Left ventricle myocardium inferior (tissue), 1 donor: ENCODE results near the gene TNIK. TPM values are rescaled to one million over a fixed set of nuclear protein-coding genes. Genes with fewer than 3 reads are reported as not detected.
"Not testable (repeated sequence)": the region's sequence is repeated elsewhere in the genome, so short reads cannot be mapped to it uniquely, and the experiment has no call there.

Experiments used
- DNase-seq: peaks from one replicate; pipeline ENCODE4 v3.0.0-alpha.2; 2020
- H3K27ac ChIP-seq: fragments of 200-600 bp; replicated peaks from 2 replicates; pipeline ENCODE4 v1.8.0; 2021
- H3K27me3 ChIP-seq: fragments of 200-600 bp; 2 replicates; pipeline ENCODE4 v1.8.0; 2021; ENCODE audit warnings: low read depth
- H3K36me3 ChIP-seq: fragments of 200-600 bp; 2 replicates; pipeline ENCODE4 v1.8.0; 2021
- H3K4me1 ChIP-seq: fragments of 200-600 bp; 2 replicates; pipeline ENCODE4 v1.8.0; 2021
- H3K4me3 ChIP-seq: fragments of 200-600 bp; 2 replicates; pipeline ENCODE4 v1.8.0; 2021; ENCODE audit warnings: mild to moderate bottlenecking, moderate library complexity
- H3K9me3 ChIP-seq: fragments of 200-600 bp; replicated peaks from 2 replicates; pipeline ENCODE4 v1.8.0; 2021
- intact Hi-C: fragments of 100-400 bp; cut with micrococcal nuclease; formaldehyde crosslinking; loops from one replicate; pipeline ENCODE4 v1.11.0; 2022
- total RNA-seq: library from RNA; stranded (reverse); fragmentation: NEBNext Ultra II Directional; extraction: Animal tissue kit (Norgen Biotek cat#: 25700); gene quantifications from one replicate; pipeline ENCODE4 v1.2.1, GENCODE V29; 2021
- TF ChIP-seq, protein P1 (sequence below): fragments of 200-600 bp; IDR thresholded peaks from 2 replicates; pipeline ENCODE4 v1.8.0; 2021; ENCODE audit warnings: antibody characterized with exemption, mild to moderate bottlenecking, borderline replicate concordance
- donor health status: DM: no; HTN: yes; CAD: no; lungs with severe emphysema.

Gene TNIK
- total RNA-seq, 1 donor from 2014 or later, result 28.6 TPM

DNA sequence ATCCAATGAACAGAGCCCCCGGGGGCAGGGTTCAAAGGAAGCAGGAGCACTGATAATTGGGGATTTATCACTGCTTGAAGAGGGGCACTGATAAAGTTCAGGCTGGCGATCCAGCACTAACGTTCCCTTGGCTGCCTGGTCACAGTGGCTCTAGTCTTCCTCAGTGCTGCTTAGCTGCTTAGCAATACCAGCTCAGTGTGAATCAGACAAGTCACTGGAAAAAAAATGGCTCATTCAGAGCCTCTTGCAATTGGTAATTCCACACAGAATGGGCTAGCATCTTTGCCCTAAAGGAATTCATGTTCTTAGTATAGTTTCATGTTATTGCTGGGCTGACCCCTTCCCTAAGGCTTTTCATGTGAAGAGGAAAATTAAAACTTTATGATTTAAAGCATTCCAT lies 338.0 kb downstream of the TNIK start:
- no peak overlapping the region for H3K27ac ChIP-seq
- H3K9me3 ChIP-seq, result no peaks in the 10 kb centered on the region
- H3K27me3 ChIP-seq, result no peaks in the 10 kb centered on the region
- no peak for DNase-seq
- intact Hi-C loops, result no loop called here
- TF ChIP-seq, protein P1, sequence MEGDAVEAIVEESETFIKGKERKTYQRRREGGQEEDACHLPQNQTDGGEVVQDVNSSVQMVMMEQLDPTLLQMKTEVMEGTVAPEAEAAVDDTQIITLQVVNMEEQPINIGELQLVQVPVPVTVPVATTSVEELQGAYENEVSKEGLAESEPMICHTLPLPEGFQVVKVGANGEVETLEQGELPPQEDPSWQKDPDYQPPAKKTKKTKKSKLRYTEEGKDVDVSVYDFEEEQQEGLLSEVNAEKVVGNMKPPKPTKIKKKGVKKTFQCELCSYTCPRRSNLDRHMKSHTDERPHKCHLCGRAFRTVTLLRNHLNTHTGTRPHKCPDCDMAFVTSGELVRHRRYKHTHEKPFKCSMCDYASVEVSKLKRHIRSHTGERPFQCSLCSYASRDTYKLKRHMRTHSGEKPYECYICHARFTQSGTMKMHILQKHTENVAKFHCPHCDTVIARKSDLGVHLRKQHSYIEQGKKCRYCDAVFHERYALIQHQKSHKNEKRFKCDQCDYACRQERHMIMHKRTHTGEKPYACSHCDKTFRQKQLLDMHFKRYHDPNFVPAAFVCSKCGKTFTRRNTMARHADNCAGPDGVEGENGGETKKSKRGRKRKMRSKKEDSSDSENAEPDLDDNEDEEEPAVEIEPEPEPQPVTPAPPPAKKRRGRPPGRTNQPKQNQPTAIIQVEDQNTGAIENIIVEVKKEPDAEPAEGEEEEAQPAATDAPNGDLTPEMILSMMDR, result no peak
- no peak overlapping the region for H3K4me3 ChIP-seq
- peaks cover 48% of the 10 kb centered on the region for H3K36me3 ChIP-seq
- peaks cover 2% of the 10 kb centered on the region for H3K4me1 ChIP-seq

GRCh38 chr3:171121801-171122200 lies 338.4 kb downstream of the TNIK start:
- intact Hi-C loops, result no loop called here
- Histone ChIP-seq H3K4me1 (peaks cover 6% of the 10 kb centered on the region), H3K36me3 (peaks cover 48% of the 10 kb centered on the region), H3K4me3 (no peak overlapping the region), H3K27me3 (no peaks in the 10 kb centered on the region), H3K9me3 (no peaks in the 10 kb centered on the region), H3K27ac (no peak overlapping the region)
- TF ChIP-seq, protein P1, result no peak
- no peak for DNase-seq

- intact Hi-C loops, H3K27me3 ChIP-seq, H3K9me3 ChIP-seq, H3K4me3 ChIP-seq, DNase-seq, H3K27ac ChIP-seq: not testable (repeated sequence)
- peaks cover 21% of the 10 kb centered on the region for H3K4me1 ChIP-seq
- peaks cover 35% of the 10 kb centered on the region for H3K36me3 ChIP-seq
These were observed 340.8 kb downstream of the TNIK start for GRCh38 chr3:171119402-171119801.

DNA sequence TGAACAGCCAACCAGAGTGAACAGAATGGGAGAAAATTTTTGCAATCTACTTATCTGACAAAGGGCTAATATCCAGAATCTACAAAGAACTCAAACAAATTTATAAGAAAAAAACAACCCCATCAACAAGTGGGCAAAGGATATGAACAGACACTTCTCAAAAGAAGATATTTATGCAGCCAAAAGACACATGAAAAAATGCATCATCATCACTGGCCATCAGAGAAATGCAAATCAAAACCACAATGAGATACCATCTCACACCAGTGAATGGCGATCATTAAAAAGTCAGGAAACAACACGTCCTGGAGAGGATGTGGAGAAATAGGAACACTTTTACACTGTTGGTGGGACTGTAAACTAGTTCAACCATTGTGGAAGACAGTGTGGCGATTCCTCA lies 341.2 kb downstream of the TNIK start:
- intact Hi-C loops, H3K9me3 ChIP-seq, DNase-seq, H3K4me3 ChIP-seq, H3K27ac ChIP-seq, H3K27me3 ChIP-seq: not testable (repeated sequence)
- Histone ChIP-seq H3K4me1 (peaks cover 21% of the 10 kb centered on the region), H3K36me3 (peaks cover 35% of the 10 kb centered on the region)

DNA sequence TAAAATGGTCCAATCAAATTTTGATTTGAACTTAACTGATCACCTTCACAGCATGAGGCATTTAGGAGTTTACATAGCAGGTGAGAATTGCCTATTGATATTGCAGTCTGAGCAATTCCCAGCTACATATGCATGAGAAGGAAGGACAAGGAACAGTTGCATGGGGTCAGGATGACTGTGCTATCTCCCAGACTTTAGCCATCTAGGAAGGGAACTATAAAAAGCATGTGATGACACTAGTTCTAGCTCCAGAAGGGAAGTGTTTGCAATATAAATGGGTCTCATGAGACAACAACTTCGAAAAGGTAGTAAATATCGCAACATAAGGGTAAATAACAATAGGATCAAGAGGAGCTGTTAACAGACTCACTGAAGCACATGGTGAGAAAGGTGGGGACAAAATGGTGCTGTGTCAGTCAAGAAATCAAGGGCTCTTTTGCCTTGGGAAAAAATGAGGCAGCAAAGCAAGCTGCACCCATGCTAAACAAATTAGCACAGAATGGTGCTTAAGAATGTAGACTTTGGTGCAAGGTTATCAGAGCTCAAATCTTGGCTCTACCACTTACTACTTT lies 343.3 kb downstream of the TNIK start:
- no peak overlapping the region for H3K27ac ChIP-seq
- H3K36me3 ChIP-seq, result peaks cover 17% of the 10 kb centered on the region
- H3K4me1 ChIP-seq, result peaks cover 21% of the 10 kb centered on the region
- no peaks in the 10 kb centered on the region for H3K9me3 ChIP-seq
- intact Hi-C loops, result no loop called here
- no peak overlapping the region for H3K4me3 ChIP-seq
- TF ChIP-seq, protein P1, result no peak
- no peak for DNase-seq
- H3K27me3 ChIP-seq, result no peaks in the 10 kb centered on the region

DNA sequence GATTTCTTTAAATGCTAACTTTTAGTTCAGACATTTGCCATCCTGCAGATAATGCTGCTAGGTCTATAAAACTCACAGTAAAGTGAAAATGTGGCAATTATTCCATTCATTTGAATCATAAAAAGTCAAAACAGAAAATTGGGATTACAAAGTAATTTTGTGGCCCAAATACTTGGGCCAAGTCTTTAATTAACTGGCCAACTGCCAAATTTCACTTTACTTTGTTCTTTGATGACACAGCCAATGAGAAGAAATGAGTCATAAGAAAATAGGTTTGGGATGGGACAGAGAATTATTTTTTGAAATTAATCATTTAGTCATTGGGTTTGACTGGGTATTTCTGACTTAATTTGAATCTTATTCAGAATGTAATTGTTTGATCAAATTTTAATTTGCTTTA lies 343.8 kb downstream of the TNIK start:
- TF ChIP-seq, protein P1, result no peak
- no peak for DNase-seq
- no peaks in the 10 kb centered on the region for H3K9me3 ChIP-seq
- no peak overlapping the region for H3K27ac ChIP-seq
- H3K27me3 ChIP-seq, result no peaks in the 10 kb centered on the region
- H3K4me3 ChIP-seq, result no peak overlapping the region
- intact Hi-C loops, result no loop called here
- H3K36me3 ChIP-seq, result peaks cover 15% of the 10 kb centered on the region
- H3K4me1 ChIP-seq, result peaks cover 21% of the 10 kb centered on the region
